EL (cell line): ENCODE measurements around the gene SEC24A.
"Not testable (repeated sequence)": the region's sequence is repeated elsewhere in the genome, so short reads cannot be mapped to it uniquely, and the experiment has no call there.

ENCODE experiments used
- DNase-seq: peaks from one replicate; pipeline ENCODE4 v3.0.0-alpha.2; 2016

The SEC24A gene

GRCh38 chr5:134650660-134651059 is 2.1 kb downstream of the SEC24A start:
- DNase-seq, result not testable (repeated sequence)

DNA sequence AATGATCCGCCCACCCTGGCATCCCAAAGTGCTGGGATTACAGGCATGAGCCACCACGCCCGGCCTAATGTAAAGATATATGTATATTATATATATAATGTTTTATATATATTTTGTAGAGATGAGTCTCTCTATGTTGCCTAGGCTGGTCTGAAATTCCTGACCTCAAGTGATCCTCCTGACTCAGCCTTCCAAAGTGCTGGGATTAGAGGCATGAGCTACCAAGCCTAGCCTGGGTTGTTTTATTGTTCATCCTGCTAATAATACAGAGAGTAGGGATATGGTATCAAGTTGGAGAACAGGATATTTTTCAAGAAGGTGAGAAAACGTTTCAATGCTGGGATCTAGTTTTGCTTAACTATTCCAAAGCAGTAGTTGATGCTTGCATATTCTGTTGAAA is 2.9 kb downstream of the SEC24A start:
- DNase-seq, result peak; percentile 38

DNA sequence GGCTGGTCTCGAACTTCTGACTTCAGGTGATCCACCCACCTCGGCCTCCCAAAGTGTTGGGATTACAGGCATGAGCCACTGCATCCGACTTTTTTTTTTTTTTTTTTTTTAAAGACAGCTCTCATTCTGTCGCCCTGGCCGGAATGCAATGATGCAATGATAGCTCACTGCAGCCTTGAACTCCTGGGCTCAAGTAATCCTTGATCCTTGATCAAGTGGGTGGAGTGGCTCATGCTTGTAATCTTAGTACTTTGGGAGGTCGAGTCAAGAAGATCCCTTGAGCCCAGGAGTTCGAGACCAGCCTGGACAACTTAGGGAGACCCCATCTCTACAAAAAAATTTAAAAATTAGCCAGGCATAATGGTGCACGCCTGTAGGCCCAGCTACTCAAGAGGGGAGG is 8.1 kb downstream of the SEC24A start:
- no peak for DNase-seq

GRCh38 chr5:134659456-134659855 is 10.9 kb downstream of the SEC24A start:
- no peak for DNase-seq

- no peak for DNase-seq
Observed at GRCh38 chr5:134659922-134660321, 11.3 kb downstream of the SEC24A start.

GRCh38 chr5:134662971-134663370 is 14.4 kb downstream of the SEC24A start:
- no peak for DNase-seq

- no peak for DNase-seq
Observed at GRCh38 chr5:134664448-134664847, 15.9 kb downstream of the SEC24A start.

GRCh38 chr5:134673546-134673945 is 25.0 kb downstream of the SEC24A start:
- peak; percentile 31 for DNase-seq

DNA sequence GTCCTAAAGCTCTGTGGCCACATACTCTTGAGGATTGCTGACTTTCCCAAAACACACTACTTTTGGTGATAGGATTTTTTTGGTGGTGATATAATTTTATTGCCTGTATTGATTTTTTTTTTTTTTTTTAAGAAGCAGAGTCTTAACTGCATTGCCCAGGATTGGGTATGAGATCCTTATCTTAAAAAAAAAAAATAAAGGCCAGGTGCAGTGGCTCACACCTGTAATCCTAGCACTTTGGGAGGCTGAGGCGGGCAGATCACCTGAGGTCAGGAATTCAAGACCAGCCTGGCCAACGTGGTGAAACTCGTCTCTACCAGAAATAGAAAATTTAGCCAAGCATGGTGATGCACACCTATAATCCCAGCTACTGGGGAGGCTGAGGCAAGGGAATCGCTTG is 28.8 kb downstream of the SEC24A start:
- DNase-seq, result not testable (repeated sequence)

DNA sequence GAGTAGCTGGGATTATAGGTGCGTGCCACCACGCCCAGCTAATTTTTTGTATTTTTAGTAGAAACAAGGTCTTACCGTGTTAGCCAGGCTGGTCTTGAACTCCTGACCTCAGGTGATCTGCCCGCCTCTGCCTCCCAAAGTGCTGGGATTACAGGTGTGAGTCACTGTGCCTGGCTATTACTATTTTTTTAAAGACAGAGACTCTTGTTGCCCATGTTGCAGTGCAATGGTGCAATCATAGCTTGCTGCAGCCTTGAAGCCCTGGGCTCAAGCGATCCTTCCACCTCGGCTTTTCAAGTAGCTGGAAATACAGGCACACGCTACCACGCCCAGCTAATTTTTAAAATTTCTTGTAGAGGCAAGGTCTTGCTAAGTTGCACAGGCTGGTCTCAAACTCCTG is 41.6 kb downstream of the SEC24A start:
- not testable (repeated sequence) for DNase-seq

DNA sequence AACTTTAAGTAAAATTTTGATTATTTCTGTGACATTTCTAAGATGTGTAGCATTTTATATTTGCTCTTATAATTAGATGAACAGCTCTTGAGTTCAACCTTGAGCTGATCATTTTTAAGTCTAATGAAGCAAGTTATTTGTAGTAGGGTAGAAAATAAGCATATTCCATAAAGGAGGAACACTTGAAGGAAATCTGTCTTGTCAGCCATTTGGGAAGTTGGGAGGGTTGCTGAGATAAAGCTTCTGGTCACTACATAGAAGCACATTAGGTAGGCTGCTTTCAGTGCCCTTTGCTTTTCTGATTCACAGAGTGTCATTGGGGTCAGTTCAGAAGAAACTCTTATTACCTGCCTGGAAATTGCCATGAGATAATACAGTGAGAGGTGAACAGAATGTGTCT is 44.1 kb downstream of the SEC24A start:
- DNase-seq, result no peak

GRCh38 chr5:134708301-134708700 is 59.7 kb downstream of the SEC24A start:
- no peak for DNase-seq

DNA sequence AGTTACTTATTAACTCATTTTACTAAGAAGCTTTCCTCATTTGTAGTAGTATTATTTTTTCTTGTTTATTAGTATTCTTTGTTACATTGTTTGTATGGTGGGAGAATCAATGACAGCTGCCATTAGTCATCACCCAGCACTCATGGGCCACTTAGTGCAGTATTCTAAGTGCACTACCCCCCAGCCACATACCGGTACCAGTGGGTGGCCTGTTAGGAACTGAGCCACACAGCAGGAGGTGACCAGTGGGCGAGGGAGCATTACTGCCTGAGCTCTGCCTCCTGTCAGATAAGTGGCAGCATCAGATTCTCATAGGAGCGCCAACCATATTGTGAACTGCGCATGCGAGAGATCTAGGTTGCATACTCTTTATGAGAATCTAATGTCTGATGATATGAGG is 65.5 kb downstream of the SEC24A start:
- no peak for DNase-seq

GRCh38 chr5:134714541-134714940 is 66.0 kb downstream of the SEC24A start:
- DNase-seq, result no peak

DNA sequence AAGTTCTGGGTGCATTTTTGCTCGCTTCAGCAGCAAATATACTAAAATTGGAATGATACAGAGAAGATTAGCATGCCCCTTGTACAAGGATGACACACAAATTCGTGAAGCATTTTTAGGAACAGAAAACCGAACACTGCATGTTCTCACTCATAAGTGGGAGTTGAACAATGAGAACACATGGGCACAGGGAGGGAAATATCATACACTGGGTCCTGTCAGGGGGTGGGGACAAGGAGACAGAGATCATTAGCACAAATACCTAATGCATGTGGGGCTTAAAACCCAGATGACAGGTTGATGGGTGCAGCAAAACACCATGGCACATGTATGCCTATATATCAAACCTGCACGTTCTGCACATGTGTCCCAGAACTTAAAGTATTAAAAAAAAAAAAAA is 66.9 kb downstream of the SEC24A start:
- not testable (repeated sequence) for DNase-seq

GRCh38 chr5:134724872-134725271 is 76.3 kb downstream of the SEC24A start:
- DNase-seq, result no peak

GRCh38 chr5:134732819-134733218 is 84.2 kb downstream of the SEC24A start:
- no peak for DNase-seq

DNA sequence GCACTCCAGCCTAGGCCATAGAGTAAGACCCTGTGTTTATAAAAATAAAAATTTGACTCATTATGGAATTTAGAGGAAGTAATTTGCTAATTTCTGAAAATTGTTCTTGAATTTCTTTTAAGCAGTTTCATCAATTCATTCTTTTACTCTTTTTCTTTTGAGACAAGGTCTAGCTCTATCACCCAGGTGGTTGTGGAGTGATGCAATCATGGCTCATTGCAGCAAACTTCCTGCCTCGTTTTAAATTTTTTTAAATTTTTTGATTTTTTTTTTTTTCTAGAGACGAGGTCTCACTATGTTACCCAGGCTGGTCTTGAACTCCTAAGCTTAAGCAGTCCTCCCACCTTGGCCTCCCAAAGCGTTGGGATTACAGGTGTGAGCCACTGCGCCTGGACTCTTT is 86.7 kb downstream of the SEC24A start:
- no peak for DNase-seq

GRCh38 chr5:134736173-134736812 is 87.7 kb downstream of the SEC24A start:
- no peak for DNase-seq

DNA sequence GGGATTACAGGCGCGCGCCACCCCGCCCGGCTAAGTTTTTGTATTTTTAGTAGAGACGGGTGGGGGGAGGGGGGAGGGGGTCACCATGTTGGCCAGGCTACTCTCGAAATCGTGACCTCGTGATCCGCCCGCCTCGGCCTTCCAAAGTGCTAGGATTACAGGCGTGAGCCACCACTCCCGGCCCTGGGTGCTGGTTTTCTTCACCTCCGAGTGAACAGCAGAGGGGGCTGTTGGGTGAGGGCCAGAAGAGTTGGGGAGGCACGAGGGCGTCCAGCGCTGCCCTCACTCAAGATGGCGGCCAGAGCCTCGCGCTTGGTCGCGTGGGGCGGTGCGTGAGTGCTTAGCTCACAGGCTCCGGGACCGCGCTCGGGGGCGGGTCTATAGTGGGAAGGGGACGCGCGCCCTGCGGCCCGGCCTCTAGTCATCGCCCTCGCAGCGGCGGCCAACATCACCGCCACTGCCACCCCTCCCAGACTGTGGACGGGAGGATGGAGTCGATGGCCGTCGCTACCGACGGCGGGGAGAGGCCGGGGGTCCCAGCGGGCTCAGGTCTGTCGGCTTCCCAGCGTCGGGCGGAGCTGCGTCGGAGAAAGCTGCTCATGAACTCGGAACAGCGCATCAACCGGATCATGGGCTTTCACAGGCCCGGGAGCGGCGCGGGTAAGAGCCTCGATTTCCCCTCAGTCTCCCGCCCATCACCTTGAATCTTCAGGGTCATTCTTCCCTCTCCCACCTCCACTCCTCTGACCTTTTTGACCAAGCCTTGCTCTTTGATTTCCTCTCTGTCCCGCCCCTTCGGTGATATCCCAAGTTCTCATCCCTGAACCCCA is 89.8 kb downstream of the SEC24A start, which contains the start of gene CAMLG:
Gene CAMLG (plus strand): TSS at position 416 of the 830 bp plus-strand sequence. CDS start 73 bp downstream, at position 489.
- peak; percentile 99 for DNase-seq

DNA sequence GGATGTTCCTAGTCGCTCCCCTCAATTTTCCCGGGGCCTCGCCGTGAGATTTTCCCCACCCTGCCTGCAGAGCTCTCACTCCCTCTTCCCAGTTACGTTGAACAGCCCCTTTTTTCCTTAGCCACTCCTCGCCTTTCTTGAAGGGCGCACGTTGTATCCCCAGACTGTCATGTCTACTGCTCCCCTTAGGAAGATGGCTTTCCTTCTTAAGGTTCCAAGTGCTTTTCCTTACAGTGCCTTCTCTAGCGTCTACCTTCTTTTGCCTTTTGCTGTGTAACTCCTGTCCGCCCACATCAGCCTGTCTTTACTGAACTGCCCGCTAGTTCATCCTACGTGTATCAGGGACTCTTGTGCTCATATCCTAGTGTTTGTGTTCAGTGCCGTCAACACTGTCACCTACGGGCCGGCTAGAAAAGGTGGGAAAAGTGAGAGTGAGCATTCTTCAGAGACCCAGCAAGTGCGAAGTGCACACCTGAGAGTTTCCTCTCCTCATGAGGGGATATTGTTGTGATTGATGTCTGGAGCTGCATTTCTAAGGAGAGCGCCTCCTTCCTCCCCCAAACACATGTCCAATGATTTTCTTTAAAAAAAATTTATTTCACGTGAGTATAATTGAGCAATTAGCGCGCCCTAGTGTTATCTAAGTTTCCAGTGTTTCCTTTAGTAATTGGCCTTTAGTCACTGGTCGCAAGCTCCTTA is 90.5 kb downstream of the SEC24A start:
- DNase-seq, result peak; percentile 52

GRCh38 chr5:134741052-134741451 is 92.5 kb downstream of the SEC24A start:
- DNase-seq, result no peak

GRCh38 chr5:134742134-134742533 is 93.5 kb downstream of the SEC24A start:
- no peak for DNase-seq

GRCh38 chr5:134749415-134749814 is 100.8 kb downstream of the SEC24A start:
- DNase-seq, result no peak
